Kidney (tissue), 14 donors: ENCODE results near the gene COL6A1. TPM values are rescaled to one million over a fixed set of nuclear protein-coding genes. Genes with fewer than 3 reads are reported as not detected.

ENCODE experiments used
- DNase-seq, 5 donors: peaks; one replicate each; pipeline ENCODE4 v3.0.0-alpha.2; 2013 to 2020
- FAIRE-seq: peaks from 2 replicates; lab custom pipeline; 2012; peaks lifted over from hg19 to GRCh38; lab: Jason Lieb, UNC
- H3K27ac ChIP-seq, 2 donors: one replicate each; pipeline ENCODE4 v1.7.0; 2013; ENCODE audit warnings: low read depth in 2 of 2, low read length in 2 of 2, inconsistent platforms in 1 of 2
- H3K27me3 ChIP-seq: one replicate; pipeline ENCODE4 v1.7.1; 2013; ENCODE audit warnings: low read length, inconsistent platforms; ENCODE audit not compliant: control insufficient read depth, insufficient read depth
- H3K36me3 ChIP-seq, 3 donors: one replicate each; pipeline versions ENCODE4 v1.7.0 to v1.7.1; 2013; ENCODE audit warnings: low read length in 3 of 3, control low read depth in 1 of 3, inconsistent platforms in 1 of 3; ENCODE audit not compliant: insufficient read depth in 3 of 3, control insufficient read depth in 2 of 3
- H3K4me1 ChIP-seq, 3 donors: one replicate each; pipeline versions ENCODE4 v1.7.0 to v1.7.1; 2013; ENCODE audit warnings: low read length in 3 of 3, inconsistent platforms in 1 of 3, low read depth in 1 of 3; ENCODE audit not compliant: control insufficient read depth in 2 of 3, insufficient read depth in 2 of 3
- H3K4me3 ChIP-seq, 3 donors: one replicate each; pipeline versions ENCODE4 v1.7.0 to v1.8.1; 2013; ENCODE audit warnings: low read length in 3 of 3, control low read depth in 1 of 3, inconsistent platforms in 1 of 3
- H3K9ac ChIP-seq, 3 donors: one replicate each; pipeline versions ENCODE4 v1.7.0 to v1.7.1; 2013; ENCODE audit warnings: low read length in 3 of 3, control low read depth in 1 of 3, inconsistent platforms in 1 of 3
- H3K9me3 ChIP-seq, 3 donors: one replicate each; pipeline versions ENCODE4 v1.7.0 to v1.7.1; 2013; ENCODE audit warnings: low read length in 3 of 3, control low read depth in 1 of 3, inconsistent platforms in 1 of 3; ENCODE audit not compliant: control insufficient read depth in 2 of 3, insufficient read depth in 1 of 3
- intact Hi-C: fragments of 100-400 bp; cut with DNase I; formaldehyde crosslinking; loops from one replicate; pipeline ENCODE4 v1.11.1; 2022
- polyA plus RNA-seq: library from polyadenylated mRNA; stranded (reverse); fragments of 350-450 nt; fragmentation: Illumina TruSeq; extraction: RNeasy Lipid Tissue Mini Kit (QIAGEN cat#74804); gene quantifications from one replicate; pipeline ENCODE4 v1.2.3, GENCODE V29; 2014; ENCODE audit warnings: low read depth, low replicate concordance; ENCODE audit not compliant: insufficient read depth
- total RNA-seq: library from RNA; stranded (reverse); fragmentation: NEBNext Ultra II Directional; extraction: Animal tissue kit (Norgen Biotek cat#: 25700); gene quantifications from one replicate; pipeline ENCODE4 v1.2.1, GENCODE V29; 2021
- TF ChIP-seq, protein P1 (sequence below): IDR thresholded peaks from 3 replicates; pipeline ENCODE4 v1.5.1; 2012; ENCODE audit warnings: mild to moderate bottlenecking, moderate library complexity, borderline replicate concordance; ENCODE audit not compliant: insufficient read depth; ENCODE audit errors: extremely low read depth
- donor health status: control.
- donor health status: control.
- donor health status: control.
- donor health status: control.
- donor health status: control.
- donor health status: DM: yes; HTN: yes; CAD: no.
- donor health status: Normal renal cell carcinoma (clear cell type).

COL6A1 gene
- total and polyA plus RNA-seq, 2 donors from 2014 or later: 112 to 127 TPM

GRCh38 chr21:45941717-45942546 lies 39.6 kb upstream of the COL6A1 start:
- Histone ChIP-seq H3K36me3 (no peaks in the 10 kb centered on the region), H3K27me3 (no peaks in the 10 kb centered on the region), H3K9ac (no peak overlapping the region), H3K9me3 (no peaks in the 10 kb centered on the region), H3K4me1 (no peaks in the 10 kb centered on the region), H3K27ac (no peak overlapping the region), H3K4me3 (no peak overlapping the region)
- DNase-seq (peak in 1 of 5 donors; percentile 26), FAIRE-seq (no peak)
- TF ChIP-seq, protein P1, sequence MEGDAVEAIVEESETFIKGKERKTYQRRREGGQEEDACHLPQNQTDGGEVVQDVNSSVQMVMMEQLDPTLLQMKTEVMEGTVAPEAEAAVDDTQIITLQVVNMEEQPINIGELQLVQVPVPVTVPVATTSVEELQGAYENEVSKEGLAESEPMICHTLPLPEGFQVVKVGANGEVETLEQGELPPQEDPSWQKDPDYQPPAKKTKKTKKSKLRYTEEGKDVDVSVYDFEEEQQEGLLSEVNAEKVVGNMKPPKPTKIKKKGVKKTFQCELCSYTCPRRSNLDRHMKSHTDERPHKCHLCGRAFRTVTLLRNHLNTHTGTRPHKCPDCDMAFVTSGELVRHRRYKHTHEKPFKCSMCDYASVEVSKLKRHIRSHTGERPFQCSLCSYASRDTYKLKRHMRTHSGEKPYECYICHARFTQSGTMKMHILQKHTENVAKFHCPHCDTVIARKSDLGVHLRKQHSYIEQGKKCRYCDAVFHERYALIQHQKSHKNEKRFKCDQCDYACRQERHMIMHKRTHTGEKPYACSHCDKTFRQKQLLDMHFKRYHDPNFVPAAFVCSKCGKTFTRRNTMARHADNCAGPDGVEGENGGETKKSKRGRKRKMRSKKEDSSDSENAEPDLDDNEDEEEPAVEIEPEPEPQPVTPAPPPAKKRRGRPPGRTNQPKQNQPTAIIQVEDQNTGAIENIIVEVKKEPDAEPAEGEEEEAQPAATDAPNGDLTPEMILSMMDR: no peak
- intact Hi-C loops: no loop called here

DNA sequence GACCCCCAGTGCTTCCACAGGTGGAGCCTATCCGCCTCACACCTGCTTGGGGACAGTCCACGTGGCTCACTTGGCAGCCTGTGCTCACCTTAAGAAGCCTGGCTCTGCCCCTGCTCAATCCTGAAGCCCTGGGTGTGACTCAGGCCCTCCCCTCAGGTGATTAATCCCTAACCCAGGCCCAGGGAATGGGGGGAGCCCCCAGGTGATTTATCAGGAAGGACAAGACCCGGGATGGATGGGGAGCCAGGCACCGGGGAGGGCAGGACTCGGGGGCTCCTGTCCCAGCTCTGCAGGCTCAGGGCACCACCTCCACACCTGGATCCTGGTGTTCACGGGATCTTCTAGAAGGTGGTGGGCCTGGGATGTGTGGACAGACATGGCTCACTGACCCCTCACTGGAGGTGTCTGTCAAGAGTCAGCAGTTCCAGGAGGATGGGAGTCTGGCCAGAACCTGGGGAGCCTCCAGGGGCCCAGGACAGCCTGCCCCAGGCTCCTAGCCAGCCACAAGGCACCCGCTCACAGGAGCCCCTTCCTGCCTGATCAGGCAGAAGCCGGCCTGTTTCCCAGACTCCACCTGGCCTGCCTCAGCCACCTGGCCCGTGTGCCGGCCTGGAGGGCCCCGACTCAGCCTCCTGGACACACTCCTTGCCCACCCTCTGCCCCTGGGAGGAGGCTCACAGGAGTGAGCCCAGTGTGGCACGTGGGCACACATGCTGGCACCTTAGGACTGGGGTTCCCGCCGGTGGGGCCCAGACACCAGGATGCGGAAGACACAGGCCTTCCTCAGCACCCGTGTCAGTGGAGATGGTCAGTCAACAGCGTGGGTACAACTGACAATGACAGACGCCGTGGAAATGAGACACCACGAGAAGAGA lies 38.6 kb upstream of the COL6A1 start:
- intact Hi-C loops: no loop called here
- Histone ChIP-seq H3K27ac (no peak overlapping the region), H3K36me3 (no peaks in the 10 kb centered on the region), H3K9ac (no peak overlapping the region), H3K9me3 (no peaks in the 10 kb centered on the region), H3K4me3 (no peak overlapping the region), H3K4me1 (no peaks in the 10 kb centered on the region), H3K27me3 (no peaks in the 10 kb centered on the region)
- no peak for DNase-seq
- no peak for FAIRE-seq
- TF ChIP-seq, protein P1: no peak

DNA sequence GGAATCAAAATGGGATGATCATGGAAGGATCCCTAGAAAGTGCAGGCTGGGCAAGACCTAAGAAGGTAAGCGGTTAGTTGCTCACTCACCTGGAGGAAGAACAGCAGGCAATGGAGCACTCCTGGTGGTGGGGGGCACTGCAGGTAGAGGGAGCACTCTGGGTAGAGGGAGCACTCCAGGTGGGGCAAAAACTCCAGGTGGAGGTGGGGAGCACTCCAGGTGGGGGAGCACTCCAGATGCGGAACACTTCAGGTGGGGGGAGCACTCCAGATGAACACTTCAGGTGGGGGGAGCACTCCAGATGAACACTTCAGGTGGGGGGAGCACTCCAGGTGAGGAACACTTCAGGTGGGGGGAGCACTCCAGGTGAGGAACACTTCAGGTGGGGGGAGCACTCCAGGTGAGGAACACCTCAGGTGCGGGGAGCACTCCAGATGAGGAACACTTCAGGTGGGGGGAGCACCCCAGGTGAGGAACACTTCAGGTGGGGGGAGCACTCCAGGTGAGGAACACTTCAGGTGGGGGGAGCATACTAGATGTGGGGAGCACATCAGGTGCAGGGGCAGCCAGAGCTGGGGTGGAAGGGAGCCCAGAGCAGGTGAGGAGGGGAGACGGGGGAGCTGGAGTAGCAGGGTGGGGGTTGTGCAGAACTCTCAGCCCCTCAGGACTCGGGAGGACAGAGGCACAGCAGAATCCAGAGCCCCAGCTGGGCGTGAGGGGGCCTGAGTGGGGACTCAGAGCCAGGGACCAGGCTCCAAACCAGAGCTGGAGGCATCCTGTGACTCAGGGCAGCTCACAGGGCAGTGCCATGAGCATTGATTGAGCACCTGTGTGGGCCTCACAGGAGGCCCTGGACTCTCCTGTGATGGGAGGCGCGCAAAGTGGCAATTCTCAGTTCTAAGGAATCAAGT lies 37.7 kb upstream of the COL6A1 start:
- Histone ChIP-seq H3K36me3 (no peaks in the 10 kb centered on the region), H3K27ac (no peak overlapping the region), H3K9ac (no peak overlapping the region), H3K4me3 (no peak overlapping the region), H3K9me3 (no peaks in the 10 kb centered on the region), H3K27me3 (no peaks in the 10 kb centered on the region), H3K4me1 (no peaks in the 10 kb centered on the region)
- intact Hi-C loops: no loop called here
- DNase-seq: no peak
- TF ChIP-seq, protein P1: no peak
- FAIRE-seq: no peak
